HG03045 (cell line): ENCODE results near the gene JUP.
"Not testable (repeated sequence)": the region's sequence is repeated elsewhere in the genome, so short reads cannot be mapped to it uniquely, and the experiment has no call there.

ENCODE experiments used
- ATAC-seq: cut with Tn5 transposase; IDR thresholded peaks from one replicate; pipeline ENCODE4 v1.9.1; 2021; ENCODE audit warnings: mild to moderate bottlenecking, moderate library complexity; ENCODE audit not compliant: unreplicated experiment

Gene JUP

GRCh38 chr17:41781404-41782110 lies 5.0 kb downstream of the JUP start:
- no peak for ATAC-seq

GRCh38 chr17:41779954-41780353 lies 6.6 kb downstream of the JUP start:
- ATAC-seq, result no peak

GRCh38 chr17:41777574-41778188 lies 8.8 kb downstream of the JUP start:
- ATAC-seq, result no peak

GRCh38 chr17:41777157-41777573 lies 9.3 kb downstream of the JUP start:
- ATAC-seq, result no peak

GRCh38 chr17:41776262-41776900 lies 10.1 kb downstream of the JUP start:
- not testable (repeated sequence) for ATAC-seq

GRCh38 chr17:41775394-41776226 lies 10.9 kb downstream of the JUP start:
- ATAC-seq, result no peak

GRCh38 chr17:41773731-41774193 lies 12.7 kb downstream of the JUP start:
- ATAC-seq, result no peak

GRCh38 chr17:41773190-41773588 lies 13.3 kb downstream of the JUP start:
- ATAC-seq, result no peak

GRCh38 chr17:41772586-41773189 lies 13.8 kb downstream of the JUP start:
- no peak for ATAC-seq

- ATAC-seq, result no peak
Observed at GRCh38 chr17:41772218-41772585, 14.3 kb downstream of the JUP start.

GRCh38 chr17:41771389-41772206 lies 14.9 kb downstream of the JUP start:
- no peak for ATAC-seq

- no peak for ATAC-seq
Observed at GRCh38 chr17:41769985-41770384, 16.5 kb downstream of the JUP start.

- no peak for ATAC-seq
Observed at GRCh38 chr17:41769346-41769862, 17.1 kb downstream of the JUP start.

- ATAC-seq, result no peak
Observed at GRCh38 chr17:41768682-41769288, 17.7 kb downstream of the JUP start.

- ATAC-seq, result no peak
Observed at GRCh38 chr17:41767324-41768042, 19.0 kb downstream of the JUP start.

- no peak for ATAC-seq
Observed at GRCh38 chr17:41766135-41766534, 20.4 kb downstream of the JUP start.

- no peak for ATAC-seq
Observed at GRCh38 chr17:41763327-41763726, 23.2 kb downstream of the JUP start.

- no peak for ATAC-seq
Observed at GRCh38 chr17:41762841-41763240, 23.7 kb downstream of the JUP start.

- ATAC-seq, result no peak
Observed at GRCh38 chr17:41762391-41762790, 24.1 kb downstream of the JUP start.
